Sigmoid colon (tissue), 7 donors: ENCODE data around the gene CYP4F11. TPM values are rescaled to one million over a fixed set of nuclear protein-coding genes. Genes with fewer than 3 reads are reported as not detected.
"Not testable (repeated sequence)": the region's sequence is repeated elsewhere in the genome, so short reads cannot be mapped to it uniquely, and the experiment has no call there.

ENCODE experiments used
- DNase-seq: peaks from one replicate; pipeline ENCODE4 v3.0.0-alpha.2; 2019
- H3K27ac ChIP-seq, 4 donors: fragments of 200-600 bp; sonication (generic); one replicate each; pipeline ENCODE4 v1.5.1; 2016 to 2019; ENCODE audit warnings: mild to moderate bottlenecking in 1 of 4
- H3K27me3 ChIP-seq, 3 donors: fragments of 200-600 bp; sonication (generic); one replicate each; pipeline ENCODE4 v1.5.1; 2019; ENCODE audit warnings: mild to moderate bottlenecking in 1 of 3
- H3K36me3 ChIP-seq, 4 donors: fragments of 200-600 bp; sonication (generic); one replicate each; pipeline ENCODE4 v1.5.1; 2016 to 2019
- H3K4me1 ChIP-seq, 4 donors: fragments of 200-600 bp; sonication (generic); one replicate each; pipeline ENCODE4 v1.5.1; 2017 to 2019
- H3K4me3 ChIP-seq, 4 donors: fragments of 200-600 bp; sonication (generic); one replicate each; pipeline ENCODE4 v1.5.1; 2017 to 2019; ENCODE audit warnings: mild to moderate bottlenecking in 2 of 4, moderate library complexity in 1 of 4
- H3K9me3 ChIP-seq, 4 donors: fragments of 200-600 bp in 3 of 4; sonication (generic) in 3 of 4; one replicate each; pipeline versions ENCODE4 v1.5.1 to v1.6.1; 2013 to 2019
- EP300 ChIP-seq, 4 donors: sonication (generic); formaldehyde crosslinking; IDR thresholded peaks; one replicate each; pipeline ENCODE4 v1.6.1; 2017; ENCODE audit warnings: antibody characterized with exemption in 4 of 4
- POLR2A ChIP-seq, 2 donors: fragments of 450-650 bp; IDR thresholded peaks; one replicate each; pipeline ENCODE4 v1.6.1; 2016; ENCODE audit warnings: antibody characterized with exemption in 2 of 2, mild to moderate bottlenecking in 2 of 2, moderate library complexity in 2 of 2
- POLR2AphosphoS5 ChIP-seq, 4 donors: sonication (generic); formaldehyde crosslinking; IDR thresholded peaks; one replicate each; pipeline ENCODE4 v1.6.1; 2017; ENCODE audit warnings: antibody characterized with exemption in 4 of 4
- WGBS, 2 donors: extraction: QIAGEN DNeasy Blood & Tissue Kit; methylation state at CpG; one replicate each; pipeline ENCODE4 v1.1.7; 2013; 5-methylcytosine and 5-hydroxymethylcytosine counted together
- intact Hi-C: fragments of 100-400 bp; cut with DNase I; formaldehyde crosslinking; loops from one replicate; pipeline ENCODE4 v1.15.1; 2023
- polyA plus RNA-seq, 3 donors: library from polyadenylated mRNA; stranded (reverse); fragments of 200-250 nt; gene quantifications; one replicate each; pipeline ENCODE4 v1.2.3, GENCODE V29; 2013
- total RNA-seq, 4 donors: library from RNA; depleted of rRNA; stranded (reverse); fragments of >200 nt; gene quantifications; one replicate each; pipeline ENCODE4 v1.1.0, GENCODE V29; 2016
- TF ChIP-seq, protein P1 (sequence below), 4 experiments: fragments of 450-650 bp in 3 of 4; fragments of 200-600 bp in 1 of 4; IDR thresholded peaks; one replicate each; pipeline ENCODE4 v1.5.1; 2016 to 2019; ENCODE audit warnings: antibody characterized with exemption in 4 of 4, mild to moderate bottlenecking in 3 of 4, moderate library complexity in 2 of 4
- donor health status: healthy with polysubstance abuse.
- donor health status: Bipolar disorder and iron deficiency.
- donor health status: healthy.

The CYP4F11 gene
- total and polyA plus RNA-seq, 7 donors: 0.10 to 1.8 (median 0.67) TPM; not detected in 3

GRCh38 chr19:15911599-15912235 lies 22.6 kb downstream of the CYP4F11 start:
- peaks cover 0 to 8% (median 8%) of the 10 kb centered on the region in 4 donors for H3K9me3 ChIP-seq
- TF ChIP-seq POLR2A (IDR thresholded peaks at IDR 0.05): no peak
- TF ChIP-seq, protein P1, sequence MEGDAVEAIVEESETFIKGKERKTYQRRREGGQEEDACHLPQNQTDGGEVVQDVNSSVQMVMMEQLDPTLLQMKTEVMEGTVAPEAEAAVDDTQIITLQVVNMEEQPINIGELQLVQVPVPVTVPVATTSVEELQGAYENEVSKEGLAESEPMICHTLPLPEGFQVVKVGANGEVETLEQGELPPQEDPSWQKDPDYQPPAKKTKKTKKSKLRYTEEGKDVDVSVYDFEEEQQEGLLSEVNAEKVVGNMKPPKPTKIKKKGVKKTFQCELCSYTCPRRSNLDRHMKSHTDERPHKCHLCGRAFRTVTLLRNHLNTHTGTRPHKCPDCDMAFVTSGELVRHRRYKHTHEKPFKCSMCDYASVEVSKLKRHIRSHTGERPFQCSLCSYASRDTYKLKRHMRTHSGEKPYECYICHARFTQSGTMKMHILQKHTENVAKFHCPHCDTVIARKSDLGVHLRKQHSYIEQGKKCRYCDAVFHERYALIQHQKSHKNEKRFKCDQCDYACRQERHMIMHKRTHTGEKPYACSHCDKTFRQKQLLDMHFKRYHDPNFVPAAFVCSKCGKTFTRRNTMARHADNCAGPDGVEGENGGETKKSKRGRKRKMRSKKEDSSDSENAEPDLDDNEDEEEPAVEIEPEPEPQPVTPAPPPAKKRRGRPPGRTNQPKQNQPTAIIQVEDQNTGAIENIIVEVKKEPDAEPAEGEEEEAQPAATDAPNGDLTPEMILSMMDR (IDR thresholded peaks at IDR 0.05): no peak
- TF ChIP-seq EP300 (IDR thresholded peaks at IDR 0.05): no peak
- TF ChIP-seq POLR2AphosphoS5 (IDR thresholded peaks at IDR 0.05): no peak
- peaks cover 0 to 7% (median 2%) of the 10 kb centered on the region in 4 donors for H3K4me1 ChIP-seq
- WGBS, 2 donors: 3 to 77% methylated on average over 44 of the region's 44 CpGs
- H3K36me3 ChIP-seq: no peaks in the 10 kb centered on the region
- no peak for DNase-seq
- no peak overlapping the region for H3K27ac ChIP-seq
- intact Hi-C loops: no loop called here
- H3K4me3 ChIP-seq: no peak overlapping the region
- peaks cover 8 to 86% (median 31%) of the 10 kb centered on the region in 3 donors for H3K27me3 ChIP-seq

DNA sequence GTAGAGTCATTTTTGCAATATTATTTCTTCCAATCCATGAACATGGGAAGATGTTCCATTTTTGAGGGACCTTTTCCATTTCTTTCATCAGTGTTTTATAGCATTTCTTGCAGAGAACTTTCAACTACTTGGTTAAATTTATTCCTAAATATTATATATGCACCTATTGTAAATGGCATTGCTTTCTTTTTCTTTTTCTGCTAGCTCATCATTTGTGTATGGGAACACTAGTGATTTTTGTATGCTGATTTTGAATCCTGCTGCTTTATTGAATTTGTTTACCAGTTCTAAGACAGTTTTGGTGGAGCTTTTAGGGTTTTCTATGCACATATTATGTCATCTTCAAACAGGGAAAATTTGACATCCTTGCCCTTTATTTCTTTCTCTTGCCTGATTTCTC lies 29.3 kb downstream of the CYP4F11 start:
- TF ChIP-seq POLR2AphosphoS5 (IDR thresholded peaks at IDR 0.05): no peak
- no peak for TF ChIP-seq POLR2A (IDR thresholded peaks at IDR 0.05)
- no peak for TF ChIP-seq EP300 (IDR thresholded peaks at IDR 0.05)
- Histone ChIP-seq H3K4me1 (no peaks in the 10 kb centered on the region), H3K27me3 (peaks cover 0 to 51% (median 0%) of the 10 kb centered on the region in 3 donors), H3K9me3 (peaks cover 0 to 2% (median 0%) of the 10 kb centered on the region in 4 donors), H3K27ac (no peak overlapping the region), H3K4me3 (no peak overlapping the region), H3K36me3 (no peaks in the 10 kb centered on the region)
- intact Hi-C loops: no loop called here
- no peak for DNase-seq

GRCh38 chr19:15902898-15903297 lies 31.4 kb downstream of the CYP4F11 start:
- intact Hi-C loops, H3K27ac ChIP-seq, H3K36me3 ChIP-seq, H3K9me3 ChIP-seq, H3K4me1 ChIP-seq, H3K4me3 ChIP-seq, DNase-seq: not testable (repeated sequence)
- 88 to 92% methylated on average over 29 of the region's 29 CpGs for WGBS, 2 donors
- peaks cover 0 to 49% (median 4%) of the 10 kb centered on the region in 3 donors for H3K27me3 ChIP-seq

GRCh38 chr19:15902254-15902653 lies 32.1 kb downstream of the CYP4F11 start:
- Histone ChIP-seq H3K27ac (no peak overlapping the region), H3K36me3 (no peaks in the 10 kb centered on the region), H3K9me3 (peaks cover 0 to 2% (median 0%) of the 10 kb centered on the region in 4 donors), H3K27me3 (peaks cover 0 to 51% (median 8%) of the 10 kb centered on the region in 3 donors), H3K4me1 (peaks cover 0 to 6% (median 0%) of the 10 kb centered on the region in 4 donors), H3K4me3 (no peak overlapping the region)
- no peak for DNase-seq
- TF ChIP-seq POLR2A (IDR thresholded peaks at IDR 0.05) (no peak), POLR2AphosphoS5 (IDR thresholded peaks at IDR 0.05) (no peak), EP300 (IDR thresholded peaks at IDR 0.05) (no peak)
- TF ChIP-seq, protein P1 (IDR thresholded peaks at IDR 0.05): no peak
- intact Hi-C loops: no loop called here
- WGBS, 2 donors: 84 to 89% methylated on average over 11 of the region's 11 CpGs

DNA sequence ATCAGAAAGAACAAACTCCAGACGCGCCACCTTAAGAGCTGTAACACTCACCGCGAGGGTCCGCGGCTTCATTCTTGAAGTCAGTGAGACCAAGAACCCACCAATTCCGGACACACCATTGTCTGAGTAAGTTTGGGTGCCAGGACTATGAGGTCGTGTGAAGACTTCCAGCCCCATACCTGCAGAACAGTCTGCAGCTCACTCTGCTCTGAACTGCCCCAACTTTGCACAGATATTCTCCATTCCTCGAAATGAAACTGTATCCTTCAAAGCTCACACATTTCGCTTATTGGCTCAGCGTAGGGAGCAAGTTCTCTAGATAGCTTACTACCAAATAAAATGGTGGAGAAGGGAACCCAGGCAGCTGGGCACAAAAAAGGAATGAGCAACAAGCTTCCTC lies 33.8 kb downstream of the CYP4F11 start:
- Histone ChIP-seq H3K36me3 (no peaks in the 10 kb centered on the region), H3K27ac (no peak overlapping the region), H3K4me3 (no peak overlapping the region), H3K27me3 (peaks cover 0 to 48% (median 9%) of the 10 kb centered on the region in 3 donors), H3K9me3 (peaks cover 0 to 2% (median 0%) of the 10 kb centered on the region in 4 donors), H3K4me1 (peaks cover 0 to 6% (median 0%) of the 10 kb centered on the region in 4 donors)
- TF ChIP-seq POLR2A (IDR thresholded peaks at IDR 0.05) (no peak), EP300 (IDR thresholded peaks at IDR 0.05) (no peak), POLR2AphosphoS5 (IDR thresholded peaks at IDR 0.05) (no peak)
- TF ChIP-seq, protein P1 (IDR thresholded peaks at IDR 0.05): no peak
- WGBS, 2 donors: 75 to 89% methylated on average over 11 of the region's 11 CpGs
- no peak for DNase-seq
- intact Hi-C loops: no loop called here

DNA sequence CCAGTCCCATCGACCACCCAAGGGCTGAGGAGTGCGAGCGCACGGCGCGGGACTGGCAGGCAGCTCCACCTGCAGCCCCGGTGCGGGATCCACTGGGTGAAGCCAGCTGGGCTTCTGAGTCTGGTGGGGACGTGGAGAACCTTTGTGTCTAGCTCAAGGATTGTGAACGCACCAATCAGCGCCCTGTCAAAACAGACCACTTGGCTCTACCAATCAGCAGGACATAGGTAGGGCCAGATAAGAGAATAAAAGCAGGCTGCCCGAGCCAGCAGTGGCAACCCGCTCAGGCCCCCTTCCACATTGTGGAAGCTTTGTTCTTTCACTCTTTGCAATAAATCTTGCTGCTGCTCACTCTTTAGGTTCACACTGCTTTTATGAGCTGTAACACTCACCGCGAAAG lies 34.3 kb downstream of the CYP4F11 start:
- H3K4me1 ChIP-seq, H3K36me3 ChIP-seq, H3K9me3 ChIP-seq, intact Hi-C loops, H3K27ac ChIP-seq, H3K4me3 ChIP-seq, DNase-seq: not testable (repeated sequence)
- H3K27me3 ChIP-seq: peaks cover 0 to 48% (median 9%) of the 10 kb centered on the region in 3 donors
- 35 to 69% methylated on average over 15 of the region's 15 CpGs for WGBS, 2 donors

DNA sequence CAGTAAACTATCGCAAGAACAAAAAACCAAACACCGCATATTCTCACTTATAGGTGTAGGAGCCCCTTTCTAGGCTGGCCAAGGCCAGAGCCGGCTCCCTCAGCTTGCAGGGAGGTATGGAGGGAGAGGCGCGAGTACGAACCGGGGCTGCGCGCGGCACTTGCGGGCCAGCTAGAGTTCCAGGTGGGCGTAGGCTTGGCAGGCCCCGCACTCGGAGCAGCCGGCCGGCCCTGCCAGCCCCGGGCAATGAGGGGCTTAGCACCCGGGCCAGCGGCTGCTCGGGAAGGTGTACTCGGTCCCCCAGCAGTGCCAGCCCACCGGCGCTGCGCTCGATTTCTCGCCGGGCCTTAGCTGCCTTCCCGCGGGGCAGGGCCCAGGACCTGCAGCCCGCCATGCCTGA lies 34.8 kb downstream of the CYP4F11 start:
- H3K9me3 ChIP-seq, DNase-seq, H3K27ac ChIP-seq, H3K36me3 ChIP-seq, H3K4me1 ChIP-seq, H3K4me3 ChIP-seq, intact Hi-C loops: not testable (repeated sequence)
- H3K27me3 ChIP-seq: peaks cover 0 to 48% (median 9%) of the 10 kb centered on the region in 3 donors
- WGBS, 2 donors: 32 to 81% methylated on average over 30 of the region's 30 CpGs
